Measurements from ENCODE around the gene NKG7. TPM values are rescaled to one million over a fixed set of nuclear protein-coding genes. Genes with fewer than 3 reads are reported as not detected.
A peak's percentile ranks its signal among the peaks of the same experiment; 100 is the strongest.

NKG7 gene
- total RNA-seq, 1 experiment from 2014 or later = not detected

GRCh38 chr19:51356159-51356801, 16.2 kb downstream of the NKG7 start:
- Histone ChIP-seq H3K4me1 (ENCODE audit: insufficient read depth, low read length, poor library complexity, severe bottlenecking) (no peaks in the 10 kb centered on the region), H3K27me3 (replicated peaks; ENCODE audit: insufficient read depth, low read depth, low read length, poor library complexity) (no peaks in the 10 kb centered on the region), H3K4me3 (ENCODE audit: low read depth, low read length, poor library complexity, severe bottlenecking) (no peak overlapping the region), H3K36me3 (ENCODE audit: insufficient read depth, low read length, poor library complexity, severe bottlenecking) (no peaks in the 10 kb centered on the region), H3K27ac (ENCODE audit: low read depth, low read length, poor library complexity, severe bottlenecking) (no peak overlapping the region), H3K9me3 (ENCODE audit: low read depth, low read length, poor library complexity, severe bottlenecking) (no peaks in the 10 kb centered on the region)
- ChIA-PET POLR2A (ENCODE audit: low non-redundant PET) (no interaction called here), CTCF (no interaction called here)
- intact Hi-C loops (cut with micrococcal nuclease; ENCODE audit: unreplicated experiment) = no loop called here
- no peak for DNase-seq (ENCODE audit: low spot score)
- TF ChIP-seq CTCF (conservative IDR thresholded peaks at IDR 0.05; ENCODE audit: low read depth, low read length) (no peak), EZH2 (IDR thresholded peaks at IDR 0.05; ENCODE audit: borderline replicate concordance, low read depth, low read length, poor library complexity, severe bottlenecking) (no peak)
- no TSS peak for BruUV-seq (replicated peaks)

GRCh38 chr19:51354742-51355148, 17.7 kb downstream of the NKG7 start:
- DNase-seq (ENCODE audit: low spot score) = peak; percentile 37
- ChIA-PET POLR2A (ENCODE audit: low non-redundant PET) (no interaction called here), CTCF (no interaction called here)
- H3K4me1 ChIP-seq (ENCODE audit: insufficient read depth, low read length, poor library complexity, severe bottlenecking) = no peaks in the 10 kb centered on the region
- BruUV-seq (replicated peaks) = no TSS peak
- no peak overlapping the region for H3K4me3 ChIP-seq (ENCODE audit: low read depth, low read length, poor library complexity, severe bottlenecking)
- H3K36me3 ChIP-seq (ENCODE audit: insufficient read depth, low read length, poor library complexity, severe bottlenecking) = peaks cover 4% of the 10 kb centered on the region
- H3K27ac ChIP-seq (ENCODE audit: low read depth, low read length, poor library complexity, severe bottlenecking) = no peak overlapping the region
- no peak for TF ChIP-seq EZH2 (IDR thresholded peaks at IDR 0.05; ENCODE audit: borderline replicate concordance, low read depth, low read length, poor library complexity, severe bottlenecking)
- no peak for TF ChIP-seq CTCF (conservative IDR thresholded peaks at IDR 0.05; ENCODE audit: low read depth, low read length)
- no peaks in the 10 kb centered on the region for H3K27me3 ChIP-seq (replicated peaks; ENCODE audit: insufficient read depth, low read depth, low read length, poor library complexity)
- intact Hi-C loops (cut with micrococcal nuclease; ENCODE audit: unreplicated experiment) = no loop called here
- H3K9me3 ChIP-seq (ENCODE audit: low read depth, low read length, poor library complexity, severe bottlenecking) = no peaks in the 10 kb centered on the region

DNA sequence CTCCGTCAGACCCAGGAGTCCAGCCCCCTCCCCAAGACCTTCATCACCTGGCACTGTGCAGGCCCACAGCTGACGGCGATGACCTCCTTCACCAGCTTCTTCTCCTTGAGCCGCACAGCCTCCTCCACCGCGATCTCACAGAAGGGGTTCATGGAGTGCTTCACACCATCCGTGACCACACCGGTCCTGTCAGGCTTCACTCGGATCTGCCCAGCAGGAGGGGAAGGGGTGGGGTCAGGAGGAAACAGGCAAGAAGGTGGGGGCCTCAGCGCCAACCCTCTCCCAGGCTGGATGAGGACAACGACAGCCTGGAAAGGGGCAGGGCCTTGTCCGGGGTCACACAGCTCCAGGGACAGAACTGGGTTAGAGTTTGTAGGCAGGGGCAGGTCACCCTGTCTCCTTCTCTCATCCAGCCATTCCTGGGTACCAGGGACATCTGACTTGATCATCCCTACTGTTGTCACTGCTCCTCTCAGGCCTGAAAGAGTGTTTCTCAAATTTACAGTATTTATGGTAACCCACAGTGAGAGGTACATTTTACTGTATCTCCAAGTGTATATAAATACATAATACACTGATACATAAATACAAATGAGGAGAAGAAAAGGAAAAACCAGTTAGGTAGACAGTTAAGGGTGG, 18.2 kb downstream of the NKG7 start:
- H3K36me3 ChIP-seq (ENCODE audit: insufficient read depth, low read length, poor library complexity, severe bottlenecking) = peaks cover 4% of the 10 kb centered on the region
- DNase-seq (ENCODE audit: low spot score) = no peak
- H3K27ac ChIP-seq (ENCODE audit: low read depth, low read length, poor library complexity, severe bottlenecking) = no peak overlapping the region
- H3K4me3 ChIP-seq (ENCODE audit: low read depth, low read length, poor library complexity, severe bottlenecking) = no peak overlapping the region
- no peaks in the 10 kb centered on the region for H3K9me3 ChIP-seq (ENCODE audit: low read depth, low read length, poor library complexity, severe bottlenecking)
- H3K27me3 ChIP-seq (replicated peaks; ENCODE audit: insufficient read depth, low read depth, low read length, poor library complexity) = no peaks in the 10 kb centered on the region
- intact Hi-C loops (cut with micrococcal nuclease; ENCODE audit: unreplicated experiment) = no loop called here
- ChIA-PET CTCF (no interaction called here), POLR2A (ENCODE audit: low non-redundant PET) (no interaction called here)
- no TSS peak for BruUV-seq (replicated peaks)
- TF ChIP-seq EZH2 (IDR thresholded peaks at IDR 0.05; ENCODE audit: borderline replicate concordance, low read depth, low read length, poor library complexity, severe bottlenecking) (no peak), CTCF (conservative IDR thresholded peaks at IDR 0.05; ENCODE audit: low read depth, low read length) (no peak)
- H3K4me1 ChIP-seq (ENCODE audit: insufficient read depth, low read length, poor library complexity, severe bottlenecking) = no peaks in the 10 kb centered on the region

Measured in A673 (cell line).